ENCODE measurements around the gene TSHZ2. TPM values are rescaled to one million over a fixed set of nuclear protein-coding genes. Genes with fewer than 3 reads are reported as not detected.

The TSHZ2 gene
- total and polyA plus RNA-seq, 11 donors, result 1.8 to 12.1 (median 3.7) TPM

DNA sequence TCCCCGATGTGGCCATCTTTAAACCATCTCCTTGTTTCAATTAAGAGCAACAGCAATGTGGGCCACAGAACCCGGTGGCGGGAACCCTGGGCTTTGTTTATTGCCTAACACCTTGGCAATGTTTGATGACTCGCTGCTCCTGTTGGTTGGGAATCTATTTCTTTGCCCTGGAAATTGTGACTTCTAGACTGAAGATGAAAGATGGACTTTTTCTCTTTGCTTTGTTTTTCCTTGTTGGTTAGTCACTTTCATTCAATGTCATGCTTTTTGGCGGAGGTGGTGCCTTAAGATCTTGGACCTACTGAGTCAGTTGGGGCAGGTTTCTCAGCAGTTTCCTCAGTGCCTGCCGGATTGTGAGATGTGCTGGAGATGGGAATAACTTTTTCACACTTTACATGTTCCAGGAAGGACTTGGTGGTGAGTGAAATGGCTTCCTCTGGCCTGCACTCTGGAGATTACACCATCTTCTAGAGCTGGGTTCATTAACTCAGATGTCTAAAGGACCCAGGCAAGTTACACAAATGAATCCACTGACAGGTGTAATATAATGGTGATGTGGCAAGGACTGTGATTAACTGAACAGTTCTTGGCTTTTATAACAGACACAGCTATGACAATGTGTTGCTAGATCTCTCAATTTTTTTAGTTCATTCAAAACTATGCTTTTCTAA lies 56.3 kb downstream of the TSHZ2 start:
- Histone ChIP-seq H3K4me3 (no peak overlapping the region), H3K27me3 (no peaks in the 10 kb centered on the region), H3K9me3 (no peaks in the 10 kb centered on the region), H3K4me1 (peaks cover 0 to 9% (median 0%) of the 10 kb centered on the region in 12 donors), H3K27ac (no peak overlapping the region), H3K36me3 (no peaks in the 10 kb centered on the region)
- TF ChIP-seq POLR2A (IDR thresholded peaks at IDR 0.05), result no peak
- TF ChIP-seq, protein P1, sequence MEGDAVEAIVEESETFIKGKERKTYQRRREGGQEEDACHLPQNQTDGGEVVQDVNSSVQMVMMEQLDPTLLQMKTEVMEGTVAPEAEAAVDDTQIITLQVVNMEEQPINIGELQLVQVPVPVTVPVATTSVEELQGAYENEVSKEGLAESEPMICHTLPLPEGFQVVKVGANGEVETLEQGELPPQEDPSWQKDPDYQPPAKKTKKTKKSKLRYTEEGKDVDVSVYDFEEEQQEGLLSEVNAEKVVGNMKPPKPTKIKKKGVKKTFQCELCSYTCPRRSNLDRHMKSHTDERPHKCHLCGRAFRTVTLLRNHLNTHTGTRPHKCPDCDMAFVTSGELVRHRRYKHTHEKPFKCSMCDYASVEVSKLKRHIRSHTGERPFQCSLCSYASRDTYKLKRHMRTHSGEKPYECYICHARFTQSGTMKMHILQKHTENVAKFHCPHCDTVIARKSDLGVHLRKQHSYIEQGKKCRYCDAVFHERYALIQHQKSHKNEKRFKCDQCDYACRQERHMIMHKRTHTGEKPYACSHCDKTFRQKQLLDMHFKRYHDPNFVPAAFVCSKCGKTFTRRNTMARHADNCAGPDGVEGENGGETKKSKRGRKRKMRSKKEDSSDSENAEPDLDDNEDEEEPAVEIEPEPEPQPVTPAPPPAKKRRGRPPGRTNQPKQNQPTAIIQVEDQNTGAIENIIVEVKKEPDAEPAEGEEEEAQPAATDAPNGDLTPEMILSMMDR (IDR thresholded peaks at IDR 0.05), result no peak
- no peak for ATAC-seq
- 93 to 97% (median 94%) methylated on average over 6 of the region's 6 CpGs for WGBS, 4 donors
- no peak for DNase-seq
- intact Hi-C loops (cut with DNase I), result no loop called here

DNA sequence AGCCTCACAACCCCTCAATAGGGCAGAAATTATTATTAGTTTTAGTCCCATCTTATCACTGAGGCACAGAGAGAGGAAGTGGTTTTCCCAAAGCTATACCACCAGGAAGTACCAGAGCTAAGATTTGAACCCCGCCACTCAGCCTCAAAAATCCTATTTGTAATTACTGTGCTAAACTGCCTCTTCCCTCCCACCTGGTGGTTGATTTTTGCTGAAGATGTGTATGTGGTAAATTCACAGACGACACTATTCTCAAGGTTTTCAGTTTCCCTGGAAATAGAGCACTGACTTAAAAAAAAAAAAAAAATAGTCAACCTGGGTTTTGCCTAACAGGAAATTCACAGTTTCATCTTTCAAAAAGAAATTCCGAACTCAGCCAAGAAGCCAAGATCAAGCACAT lies 57.9 kb downstream of the TSHZ2 start:
- no peak overlapping the region for H3K4me3 ChIP-seq
- DNase-seq (no peak), ATAC-seq (no peak)
- no peaks in the 10 kb centered on the region for H3K27me3 ChIP-seq
- peaks cover 0 to 9% (median 0%) of the 10 kb centered on the region in 12 donors for H3K4me1 ChIP-seq
- WGBS, 4 donors, result 59 to 72% (median 68%) methylated on average over 3 of the region's 3 CpGs
- no peaks in the 10 kb centered on the region for H3K36me3 ChIP-seq
- H3K27ac ChIP-seq, result no peak overlapping the region
- TF ChIP-seq, protein P1 (IDR thresholded peaks at IDR 0.05), result no peak
- TF ChIP-seq POLR2A (IDR thresholded peaks at IDR 0.05), result no peak
- intact Hi-C loops (cut with DNase I), result loop anchor here in 1 of 10 donors (10.0 kb wide), 1 partner anchor 85 kb away; no protein-coding TSS in a partner anchor
- no peaks in the 10 kb centered on the region for H3K9me3 ChIP-seq

DNA sequence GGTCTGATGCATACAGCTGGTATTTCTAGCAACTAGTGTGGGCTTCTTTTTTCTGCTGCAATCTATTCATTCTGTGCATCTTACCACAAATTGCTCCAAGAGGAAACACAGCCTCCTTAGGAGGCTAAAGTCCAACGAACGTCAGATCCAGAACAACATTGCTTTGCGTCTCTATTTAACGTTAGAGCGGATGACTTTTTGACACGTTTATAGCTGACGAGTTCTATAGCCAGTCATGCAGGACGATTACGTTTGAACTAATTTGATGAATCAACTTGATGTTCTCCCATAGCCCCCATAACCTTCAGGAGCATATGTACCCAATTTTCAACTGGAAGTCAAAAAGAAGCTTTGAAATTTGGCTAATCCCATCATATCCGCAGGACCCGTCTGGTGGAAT lies 59.9 kb downstream of the TSHZ2 start:
- Histone ChIP-seq H3K27me3 (no peaks in the 10 kb centered on the region), H3K27ac (peak overlapping the region in 7 of 12 donors; percentile 3 to 60 (median 30)), H3K4me1 (peaks cover 0 to 13% (median 0%) of the 10 kb centered on the region in 12 donors), H3K36me3 (no peaks in the 10 kb centered on the region), H3K4me3 (no peak overlapping the region), H3K9me3 (no peaks in the 10 kb centered on the region)
- WGBS, 4 donors, result 70 to 83% (median 77%) methylated on average over 11 of the region's 11 CpGs
- ATAC-seq (no peak), DNase-seq (no peak)
- no peak for TF ChIP-seq POLR2A (IDR thresholded peaks at IDR 0.05)
- TF ChIP-seq, protein P1 (IDR thresholded peaks at IDR 0.05), result no peak
- intact Hi-C loops (cut with DNase I), result loop anchor here in 1 of 10 donors (10.0 kb wide), 1 partner anchor 83 kb away; no protein-coding TSS in a partner anchor

DNA sequence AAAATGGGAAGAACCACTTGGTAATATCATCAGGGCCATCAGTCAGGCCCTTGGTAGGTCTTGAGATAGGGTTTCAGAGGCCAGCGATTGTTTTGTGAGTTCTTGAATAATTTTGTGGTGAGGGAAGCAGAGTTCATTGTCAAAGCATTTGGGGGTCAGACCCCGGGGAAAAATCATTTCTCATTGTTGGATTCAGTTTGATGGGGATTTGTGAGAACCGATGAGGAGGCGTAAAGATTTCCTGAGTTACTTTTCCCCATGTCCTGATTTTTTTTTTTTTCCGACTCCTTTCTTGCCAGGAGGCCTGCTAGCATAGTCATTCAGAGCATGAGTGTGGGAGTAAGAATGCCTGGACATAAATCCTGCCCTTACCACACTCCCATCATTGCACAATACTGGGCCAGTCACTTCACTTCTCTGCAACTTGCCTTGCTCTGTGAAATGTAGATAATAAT lies 60.3 kb downstream of the TSHZ2 start:
- TF ChIP-seq, protein P1 (IDR thresholded peaks at IDR 0.05), result no peak
- no peak for TF ChIP-seq POLR2A (IDR thresholded peaks at IDR 0.05)
- no peaks in the 10 kb centered on the region for H3K27me3 ChIP-seq
- H3K4me1 ChIP-seq, result peaks cover 0 to 16% (median 0%) of the 10 kb centered on the region in 12 donors
- H3K27ac ChIP-seq, result peak overlapping the region in 7 of 12 donors; percentile 3 to 60 (median 30)
- ATAC-seq (peak; percentile 67 to 97 (median 86)), DNase-seq (peak in 2 of 5 donors; percentile 28 to 38)
- no peak overlapping the region for H3K4me3 ChIP-seq
- H3K36me3 ChIP-seq, result no peaks in the 10 kb centered on the region
- intact Hi-C loops (cut with DNase I), result loop anchor here in 1 of 10 donors (10.0 kb wide), 1 partner anchor 82 kb away; no protein-coding TSS in a partner anchor
- WGBS, 4 donors, result 50 to 69% (median 57%) methylated on average over 5 of the region's 5 CpGs
- no peaks in the 10 kb centered on the region for H3K9me3 ChIP-seq

Data from heart left ventricle (tissue), 16 donors.